HepG2 (cell line): Measurements from ENCODE around the gene UNCX. TPM values are rescaled to one million over a fixed set of nuclear protein-coding genes. Genes with fewer than 3 reads are reported as not detected.

ENCODE experiments used
- ARID5B ChIP-seq: IDR thresholded peaks from 2 replicates; pipeline ENCODE4 v1.4.0; 2020; ENCODE audit warnings: mild to moderate bottlenecking, missing genetic modification reagents
- polyA plus RNA-seq, 8 experiments: library from polyadenylated mRNA; depleted of rRNA in 3 of 8; stranded (reverse) in 7 of 8; unstranded in 1 of 8; fragments of >200 nt; fragmentation: Illumina TruSeq in 4 of 8; extraction: Trizol in 4 of 8; gene quantifications; 2 replicates each; pipeline versions ENCODE4 v1.2.1 to v1.2.3, GENCODE V29; 2011 to 2016; ENCODE audit warnings: low read depth in 4 of 8, missing spikeins in 1 of 8, mixed read lengths in 1 of 8; ENCODE audit not compliant: insufficient read depth in 1 of 8
- total RNA-seq, 5 experiments: library from RNA; depleted of rRNA; stranded (reverse); fragments of >200 nt; fragmentation: Illumina TruSeq; extraction: Trizol; gene quantifications; 2 replicates each; pipeline ENCODE4 v1.2.3, GENCODE V29; 2016; ENCODE audit warnings: low read depth in 1 of 5

The UNCX gene
- total and polyA plus RNA-seq, 2 of the 13 experiments (the other 11 are each of a cell fraction or from before 2014, with no cell fraction given), result not detected

DNA sequence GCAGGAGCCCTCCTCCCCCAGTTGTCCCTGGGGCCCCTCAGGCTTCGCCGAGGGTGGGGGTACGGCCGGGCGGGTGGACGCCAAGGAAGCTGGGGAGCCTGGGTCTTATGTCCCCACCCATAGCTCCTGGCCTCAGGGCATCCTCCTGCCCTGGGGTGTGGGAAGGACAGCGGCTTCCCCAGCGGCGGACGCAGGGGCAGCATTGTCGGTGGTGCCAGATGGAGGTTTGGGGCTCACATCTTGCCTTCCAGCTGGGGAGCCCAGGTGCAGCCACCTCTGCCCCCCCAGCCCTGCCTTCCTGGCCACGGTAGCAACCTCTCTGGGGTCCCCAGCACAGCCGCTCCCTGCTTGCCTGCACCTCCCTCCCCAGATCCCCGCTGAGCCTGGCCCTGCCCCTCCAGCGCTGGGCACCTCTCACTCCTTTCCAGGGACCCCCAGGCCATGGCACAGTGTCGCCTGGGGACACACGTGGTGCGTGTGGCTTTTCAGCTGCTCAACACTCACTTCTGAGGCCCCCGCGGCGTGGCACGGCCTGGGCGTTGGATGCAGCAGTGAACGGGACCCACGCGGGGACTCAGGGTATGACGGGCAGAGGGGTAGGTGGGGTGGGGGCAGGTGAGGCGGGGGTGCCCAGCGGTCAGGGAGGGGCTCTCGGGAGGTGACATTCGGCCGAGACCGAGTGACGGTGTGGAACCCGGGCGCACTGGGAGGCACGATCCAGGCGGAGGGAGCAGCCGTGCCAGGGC lies 53.1 kb downstream of the UNCX start (continued):
- no peak for TF ChIP-seq ARID5B

Other genes starting within 250 kb of the UNCX start
- 11.7 and 31.7 TPM in 2 replicates for gene CYP2W1, start 249.7 kb upstream of the UNCX start, total RNA-seq (2016; rRNA removed; fragmentation: Illumina TruSeq; extraction: Trizol)
- gene CYP2W1, start 249.7 kb upstream of the UNCX start, polyA plus RNA-seq (2011; rRNA removed), result 19.5 and 32.7 TPM in 2 replicates
- gene GPR146, start 188.3 kb upstream of the UNCX start, total RNA-seq (2016; rRNA removed; fragmentation: Illumina TruSeq; extraction: Trizol), result 0.84 and 2.0 TPM in 2 replicates
- 15.9 and 17.2 TPM in 2 replicates for gene GPR146, start 188.3 kb upstream of the UNCX start, polyA plus RNA-seq (2011; rRNA removed)
- gene GPER1, start 144.8 kb upstream of the UNCX start, total RNA-seq (2016; rRNA removed; fragmentation: Illumina TruSeq; extraction: Trizol), result 15.2 and 19.7 TPM in 2 replicates
- 12.7 and 16.4 TPM in 2 replicates for gene GPER1, start 144.8 kb upstream of the UNCX start, polyA plus RNA-seq (2011; rRNA removed)
- gene ZFAND2A, start 72.7 kb upstream of the UNCX start, total RNA-seq (2016; rRNA removed; fragmentation: Illumina TruSeq; extraction: Trizol), result 140 and 171 TPM in 2 replicates
- gene ZFAND2A, start 72.7 kb upstream of the UNCX start, polyA plus RNA-seq (2011; rRNA removed), result 153 and 155 TPM in 2 replicates
- 1.8 and 5.8 TPM in 2 replicates for gene MICALL2, start 226.6 kb downstream of the UNCX start, total RNA-seq (2016; rRNA removed; fragmentation: Illumina TruSeq; extraction: Trizol)
- 12.4 and 15.0 TPM in 2 replicates for gene MICALL2, start 226.6 kb downstream of the UNCX start, polyA plus RNA-seq (2011; rRNA removed)